Esophagus squamous epithelium (tissue), 5 donors: ENCODE results near the gene TBC1D32. TPM values are rescaled to one million over a fixed set of nuclear protein-coding genes. Genes with fewer than 3 reads are reported as not detected.

Experiments used
- DNase-seq: peaks from one replicate; lab custom pipeline; 2025; lab: John Stamatoyannopoulos, UW
- H3K27ac ChIP-seq, 4 donors: fragments of 200-600 bp; sonication (generic); one replicate each; pipeline ENCODE4 v1.5.1; 2016 to 2019; ENCODE audit warnings: mild to moderate bottlenecking in 1 of 4
- H3K27me3 ChIP-seq, 4 donors: fragments of 200-600 bp; sonication (generic); 1 replicate in 3 of 4; 2 replicates in 1 of 4; pipeline versions ENCODE4 v1.5.1 to v1.6.0; 2017 to 2021; ENCODE audit warnings: antibody characterized with exemption in 1 of 4
- H3K36me3 ChIP-seq, 3 donors: fragments of 200-600 bp; sonication (generic); one replicate each; pipeline ENCODE4 v1.5.1; 2016 to 2019
- H3K4me1 ChIP-seq, 3 donors: fragments of 200-600 bp; sonication (generic); one replicate each; pipeline ENCODE4 v1.5.1; 2017 to 2019
- H3K4me3 ChIP-seq, 4 donors: fragments of 200-600 bp; sonication (generic); 1 replicate in 3 of 4; 2 replicates in 1 of 4; pipeline ENCODE4 v1.5.1; 2016 to 2019; ENCODE audit warnings: mild to moderate bottlenecking in 2 of 4, moderate library complexity in 1 of 4
- H3K9me3 ChIP-seq, 3 donors: fragments of 200-600 bp; sonication (generic); one replicate each; pipeline ENCODE4 v1.5.1; 2016 to 2019
- POLR2A ChIP-seq, 4 donors: fragments of 450-650 bp; IDR thresholded peaks; one replicate each; pipeline ENCODE4 v1.6.1; 2017; ENCODE audit warnings: antibody characterized with exemption in 4 of 4, mild to moderate bottlenecking in 4 of 4, moderate library complexity in 3 of 4
- WGBS, 2 donors: methylation state at CpG; one replicate each; pipeline ENCODE4 v1.1.5; 2018; 5-methylcytosine and 5-hydroxymethylcytosine counted together
- intact Hi-C: fragments of 100-400 bp; cut with DNase I; formaldehyde crosslinking; loops from one replicate; pipeline ENCODE4 v1.15.0; 2022
- total RNA-seq, 4 donors: library from RNA; depleted of rRNA; stranded (reverse); fragments of >200 nt; gene quantifications; one replicate each; pipeline ENCODE4 v1.1.0, GENCODE V29; 2016
- TF ChIP-seq, protein P1 (sequence below), 6 experiments: fragments of 450-650 bp in 4 of 6; fragments of 200-600 bp in 2 of 6; sonication (generic) in 2 of 6; IDR thresholded peaks; one replicate each; pipeline ENCODE4 v1.5.1; 2016 to 2019; ENCODE audit warnings: antibody characterized with exemption in 6 of 6, mild to moderate bottlenecking in 4 of 6, moderate library complexity in 4 of 6
- donor health status: DM: yes; HTN: yes; CAD: no.

TBC1D32 gene
- total RNA-seq, 4 donors from 2014 or later = 2.2 to 6.5 (median 3.8) TPM

DNA sequence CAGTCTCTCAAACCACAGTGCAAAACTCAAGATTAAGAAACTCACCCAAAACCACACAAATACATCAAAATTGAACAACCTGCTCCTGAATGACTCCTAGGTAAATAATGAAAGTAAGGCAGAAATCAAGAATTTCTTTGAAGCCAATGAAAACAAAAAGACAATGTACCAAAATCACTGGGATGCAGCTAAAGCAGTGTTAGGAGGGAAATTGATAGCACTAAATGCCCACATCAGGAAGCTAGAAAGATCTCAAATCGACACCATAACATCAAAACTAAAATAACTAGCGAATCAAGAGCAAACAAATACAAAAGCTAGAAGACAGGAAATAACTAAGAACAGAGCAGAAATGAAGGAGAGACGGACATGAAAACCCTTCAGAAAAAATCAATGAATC, 70.5 kb downstream of the TBC1D32 start:
- Histone ChIP-seq H3K4me3 (no peak overlapping the region), H3K27me3 (no peaks in the 10 kb centered on the region), H3K36me3 (peaks cover 0 to 33% (median 0%) of the 10 kb centered on the region in 3 donors), H3K9me3 (peaks cover 0 to 45% (median 17%) of the 10 kb centered on the region in 3 donors), H3K4me1 (no peaks in the 10 kb centered on the region), H3K27ac (no peak overlapping the region)
- intact Hi-C loops = no loop called here
- DNase-seq = no peak
- WGBS, 2 donors = 89 to 91% methylated on average over 3 of the region's 3 CpGs
- no peak for TF ChIP-seq POLR2A (IDR thresholded peaks at IDR 0.05)
- TF ChIP-seq, protein P1, sequence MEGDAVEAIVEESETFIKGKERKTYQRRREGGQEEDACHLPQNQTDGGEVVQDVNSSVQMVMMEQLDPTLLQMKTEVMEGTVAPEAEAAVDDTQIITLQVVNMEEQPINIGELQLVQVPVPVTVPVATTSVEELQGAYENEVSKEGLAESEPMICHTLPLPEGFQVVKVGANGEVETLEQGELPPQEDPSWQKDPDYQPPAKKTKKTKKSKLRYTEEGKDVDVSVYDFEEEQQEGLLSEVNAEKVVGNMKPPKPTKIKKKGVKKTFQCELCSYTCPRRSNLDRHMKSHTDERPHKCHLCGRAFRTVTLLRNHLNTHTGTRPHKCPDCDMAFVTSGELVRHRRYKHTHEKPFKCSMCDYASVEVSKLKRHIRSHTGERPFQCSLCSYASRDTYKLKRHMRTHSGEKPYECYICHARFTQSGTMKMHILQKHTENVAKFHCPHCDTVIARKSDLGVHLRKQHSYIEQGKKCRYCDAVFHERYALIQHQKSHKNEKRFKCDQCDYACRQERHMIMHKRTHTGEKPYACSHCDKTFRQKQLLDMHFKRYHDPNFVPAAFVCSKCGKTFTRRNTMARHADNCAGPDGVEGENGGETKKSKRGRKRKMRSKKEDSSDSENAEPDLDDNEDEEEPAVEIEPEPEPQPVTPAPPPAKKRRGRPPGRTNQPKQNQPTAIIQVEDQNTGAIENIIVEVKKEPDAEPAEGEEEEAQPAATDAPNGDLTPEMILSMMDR (IDR thresholded peaks at IDR 0.05) = no peak

DNA sequence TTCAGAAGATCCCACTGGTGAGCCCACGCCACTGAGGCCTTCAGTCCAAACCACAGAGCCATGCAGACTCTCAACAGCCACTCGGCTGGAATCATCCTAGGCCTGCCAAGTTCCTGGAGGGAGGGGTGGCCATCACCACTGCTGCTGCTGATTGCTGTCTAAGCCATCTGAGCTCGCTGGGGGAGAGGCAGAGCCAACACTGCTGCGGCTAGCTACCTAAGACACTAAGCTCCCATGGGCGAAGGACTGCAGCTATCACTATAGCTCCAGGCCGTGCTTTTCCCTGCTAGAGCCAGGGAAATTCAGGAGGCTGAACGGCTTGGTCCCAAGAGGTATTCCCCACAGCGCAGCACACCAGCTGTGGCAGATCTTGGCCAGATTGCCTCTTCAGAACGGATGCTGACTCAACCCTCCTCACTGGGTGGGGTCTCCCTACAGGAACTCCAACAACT, 73.6 kb downstream of the TBC1D32 start:
- Histone ChIP-seq H3K36me3 (peaks cover 0 to 9% (median 0%) of the 10 kb centered on the region in 3 donors), H3K27ac (no peak overlapping the region), H3K4me1 (no peaks in the 10 kb centered on the region), H3K4me3 (no peak overlapping the region), H3K27me3 (no peaks in the 10 kb centered on the region), H3K9me3 (peaks cover 0 to 22% (median 10%) of the 10 kb centered on the region in 3 donors)
- intact Hi-C loops = no loop called here
- whole genome bisulfite sequencing, 2 donors = 84% methylated on average over 6 of the region's 9 CpGs; no CpG with 5 or more reads in 1 of the 2 donors
- DNase-seq = no peak
- no peak for TF ChIP-seq POLR2A (IDR thresholded peaks at IDR 0.05)
- TF ChIP-seq, protein P1 (IDR thresholded peaks at IDR 0.05) = no peak

DNA sequence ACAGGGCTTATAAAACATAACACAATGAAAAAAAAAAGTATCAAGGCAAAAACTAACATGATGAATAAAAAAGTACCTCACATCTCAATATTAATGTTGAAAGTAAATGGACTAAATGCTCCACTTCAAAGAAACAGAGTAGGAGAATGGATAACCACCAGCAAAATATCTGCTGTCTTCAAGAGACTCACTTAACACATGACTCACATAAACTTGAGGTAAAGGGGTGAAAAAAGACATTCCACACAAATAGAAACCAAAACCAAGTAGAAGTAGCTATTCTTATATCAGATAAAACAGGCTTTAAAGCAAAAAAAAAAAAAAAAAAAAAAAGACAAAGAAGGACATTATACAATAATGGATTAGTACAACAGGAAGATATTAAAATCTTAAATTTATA, 86.9 kb downstream of the TBC1D32 start:
- no peak for DNase-seq
- Histone ChIP-seq H3K9me3 (peaks cover 0 to 4% (median 0%) of the 10 kb centered on the region in 3 donors), H3K27ac (no peak overlapping the region), H3K27me3 (no peaks in the 10 kb centered on the region), H3K36me3 (peaks cover 0 to 17% (median 0%) of the 10 kb centered on the region in 3 donors), H3K4me1 (no peaks in the 10 kb centered on the region), H3K4me3 (no peak overlapping the region)
- TF ChIP-seq, protein P1 (IDR thresholded peaks at IDR 0.05) = no peak
- TF ChIP-seq POLR2A (IDR thresholded peaks at IDR 0.05) = no peak
- intact Hi-C loops = no loop called here

DNA sequence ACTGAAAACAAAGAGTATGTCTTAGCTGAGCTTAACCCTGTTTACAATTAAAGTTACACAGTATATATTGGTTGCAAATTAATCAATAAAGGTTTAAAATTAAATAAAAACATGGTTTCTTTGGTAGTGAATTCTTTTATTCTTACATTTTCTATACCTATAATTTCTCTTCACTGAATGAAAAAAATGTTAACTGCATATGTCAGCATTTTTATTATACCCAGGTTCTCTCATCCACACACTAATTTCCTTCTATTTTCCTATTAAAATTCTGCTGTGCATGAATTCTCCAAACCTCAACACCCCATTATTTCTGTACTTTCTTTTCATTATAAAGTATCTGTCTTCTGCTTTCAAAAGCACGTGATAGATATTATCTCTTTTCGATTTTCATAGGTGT, 91.9 kb downstream of the TBC1D32 start:
- H3K9me3 ChIP-seq = no peaks in the 10 kb centered on the region
- peaks cover 0 to 12% (median 0%) of the 10 kb centered on the region in 3 donors for H3K36me3 ChIP-seq
- DNase-seq = no peak
- H3K27me3 ChIP-seq = no peaks in the 10 kb centered on the region
- H3K27ac ChIP-seq = no peak overlapping the region
- intact Hi-C loops = no loop called here
- WGBS, 2 donors = 92 to 94% methylated on average over 2 of the region's 2 CpGs
- no peak overlapping the region for H3K4me3 ChIP-seq
- TF ChIP-seq, protein P1 (IDR thresholded peaks at IDR 0.05) = no peak
- TF ChIP-seq POLR2A (IDR thresholded peaks at IDR 0.05) = no peak
- H3K4me1 ChIP-seq = no peaks in the 10 kb centered on the region

DNA sequence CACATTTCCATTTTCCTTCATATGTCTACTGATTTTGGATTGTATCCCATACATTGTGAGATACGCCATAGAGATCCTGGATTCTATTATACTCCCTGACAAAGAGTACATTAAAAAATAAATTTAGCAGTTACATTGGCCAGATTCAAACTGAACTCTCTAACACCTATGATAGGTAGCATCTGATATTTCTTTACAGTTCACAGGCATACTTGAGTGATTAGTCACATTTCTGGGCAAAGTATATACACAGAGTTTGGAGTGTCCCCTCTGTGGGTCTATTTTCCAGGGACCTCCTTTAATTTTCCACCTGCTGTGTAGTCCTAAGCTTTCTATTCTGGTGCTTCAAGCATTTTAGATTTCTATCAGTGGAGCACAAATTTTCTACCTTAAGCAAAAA, 96.4 kb downstream of the TBC1D32 start:
- Histone ChIP-seq H3K27me3 (no peaks in the 10 kb centered on the region), H3K4me3 (no peak overlapping the region), H3K9me3 (no peaks in the 10 kb centered on the region), H3K27ac (no peak overlapping the region), H3K4me1 (no peaks in the 10 kb centered on the region), H3K36me3 (peaks cover 0 to 10% (median 0%) of the 10 kb centered on the region in 3 donors)
- TF ChIP-seq, protein P1 (IDR thresholded peaks at IDR 0.05) = no peak
- no peak for TF ChIP-seq POLR2A (IDR thresholded peaks at IDR 0.05)
- intact Hi-C loops = no loop called here
- WGBS, 2 donors = 95 to 100% methylated on average over 1 of the region's 1 CpG
- DNase-seq = no peak
